Activated T-helper 2 cell treated with anti-CD3 and anti-CD28 coated beads, Interferon-gamma antibody, Interleukin-2, Interleukin-4, amounts not matched to agents 10 μg/mL and 5 μg/mL and 100 μg/mL, durations not matched to agents 14 hours and 24 hours and 36 hours (primary cell): ENCODE measurements around the gene FAM120B. TPM values are rescaled to one million over a fixed set of nuclear protein-coding genes. Genes with fewer than 3 reads are reported as not detected.

ENCODE experiments used
- DNase-seq: peaks from one replicate; pipeline ENCODE4 v3.0.0; 2021; ENCODE audit warnings: low spot score
- H3K27ac Mint-ChIP-seq: one replicate; pipeline ENCODE4 v1.8.0; 2021; ENCODE audit warnings: mixed read lengths
- H3K27me3 Mint-ChIP-seq: one replicate; pipeline ENCODE4 v1.8.0; 2021; ENCODE audit warnings: low read depth, mixed read lengths
- H3K36me3 Mint-ChIP-seq: one replicate; pipeline ENCODE4 v1.8.0; 2021; ENCODE audit warnings: low read depth, mixed read lengths
- H3K4me1 Mint-ChIP-seq: one replicate; pipeline ENCODE4 v1.8.0; 2021; ENCODE audit warnings: low read depth, mixed read lengths
- H3K4me3 Mint-ChIP-seq: one replicate; pipeline ENCODE4 v1.8.0; 2021; ENCODE audit warnings: low read depth, mild to moderate bottlenecking, moderate library complexity, mixed read lengths
- H3K9me3 Mint-ChIP-seq: one replicate; pipeline ENCODE4 v1.8.0; 2021; ENCODE audit warnings: mixed read lengths
- intact Hi-C: fragments of 100-400 bp; cut with micrococcal nuclease; formaldehyde crosslinking; loops from one replicate; pipeline ENCODE4 v1.15.1; 2023
- total RNA-seq: library from RNA; stranded (reverse); gene quantifications from 2 replicates; pipeline ENCODE4 v1.2.3, GENCODE V29; 2022

Gene FAM120B
- total RNA-seq, 1 donor from 2014 or later: 21.8 TPM

DNA sequence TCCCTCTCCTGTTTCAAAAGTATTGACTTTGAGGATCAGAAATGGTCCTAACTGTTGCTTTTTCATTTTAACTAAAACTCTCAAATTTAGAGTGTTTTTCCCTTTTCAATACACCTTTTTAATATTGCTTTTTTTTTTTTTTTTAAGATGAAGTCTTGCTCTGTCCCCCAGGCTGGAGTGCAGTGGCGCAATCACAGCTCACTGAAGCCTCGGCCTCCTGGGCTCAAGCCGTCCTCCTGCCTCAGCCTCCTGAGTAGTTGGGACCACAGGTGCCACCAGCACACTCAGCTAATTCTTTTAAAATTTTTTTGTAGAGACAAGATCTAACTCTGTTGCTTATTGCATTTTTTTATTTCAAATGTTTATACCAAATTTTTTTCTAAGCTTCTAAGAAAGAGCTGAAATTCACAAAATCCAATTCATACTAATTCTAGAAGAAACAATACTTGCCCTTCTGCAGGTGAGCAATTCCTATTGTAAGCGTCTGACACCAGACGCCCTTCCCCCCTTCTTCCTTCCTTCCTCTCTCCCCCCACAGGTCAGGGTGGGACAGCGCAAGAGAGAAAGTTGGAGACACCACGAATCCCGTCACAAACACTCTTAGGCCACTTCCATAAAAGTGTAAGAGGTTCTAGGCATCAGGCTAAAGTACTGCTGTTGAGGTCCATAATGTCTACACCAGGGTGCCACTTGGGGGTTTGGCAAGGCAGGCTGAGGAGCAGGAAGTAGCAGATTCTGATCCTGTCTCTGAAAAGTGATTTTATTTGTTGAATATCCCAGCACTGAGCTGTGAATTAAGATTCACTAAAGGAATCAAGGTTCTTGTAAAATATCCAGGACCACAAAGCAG lies 28.4 kb upstream of the FAM120B start:
- Mint-ChIP-seq H3K27me3 (peaks cover 49% of the 10 kb centered on the region), H3K9me3 (no peaks in the 10 kb centered on the region), H3K27ac (no peak overlapping the region), H3K4me3 (no peak overlapping the region), H3K4me1 (peaks cover 7% of the 10 kb centered on the region), H3K36me3 (no peaks in the 10 kb centered on the region)
- intact Hi-C loops: no loop called here
- no peak for DNase-seq

DNA sequence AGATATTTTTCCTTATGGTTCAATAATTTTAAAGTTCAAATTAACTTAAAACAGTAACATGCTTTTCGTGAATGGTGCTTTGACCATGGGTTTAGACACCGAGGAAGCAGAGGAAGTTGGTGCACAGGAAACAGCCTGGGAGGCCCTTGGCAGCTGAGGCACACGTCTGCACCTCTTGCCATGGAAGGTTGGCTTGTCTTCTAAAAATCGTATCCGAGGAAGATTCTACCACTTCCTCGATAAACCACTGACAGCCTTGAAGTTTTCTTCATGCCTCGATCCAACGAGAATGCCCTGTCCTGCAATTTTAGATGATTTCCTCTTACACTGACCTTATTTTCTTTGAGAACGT lies 27.8 kb upstream of the FAM120B start:
- Mint-ChIP-seq H3K9me3 (no peaks in the 10 kb centered on the region), H3K27ac (no peak overlapping the region), H3K4me3 (no peak overlapping the region), H3K27me3 (peaks cover 45% of the 10 kb centered on the region), H3K4me1 (peaks cover 7% of the 10 kb centered on the region), H3K36me3 (no peaks in the 10 kb centered on the region)
- DNase-seq: no peak
- intact Hi-C loops: no loop called here

DNA sequence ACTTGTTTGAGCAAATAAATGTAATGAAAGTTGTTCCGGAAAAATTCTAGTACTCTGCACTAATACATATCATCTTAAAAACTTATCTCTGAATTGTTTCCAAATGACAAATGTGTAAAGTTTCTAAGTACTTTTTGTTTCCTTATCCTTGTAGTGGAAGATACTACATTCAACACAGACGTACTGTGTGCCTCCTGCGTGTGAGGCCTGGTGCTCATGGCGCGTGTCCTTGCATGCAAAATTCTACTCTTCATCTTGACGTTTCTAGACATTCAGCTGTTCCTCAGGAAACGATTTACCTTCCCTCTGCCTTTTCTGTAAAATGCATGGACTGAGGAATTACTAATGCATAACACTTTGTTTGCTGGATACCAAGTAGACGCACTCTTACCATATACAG lies 27.1 kb upstream of the FAM120B start:
- intact Hi-C loops: no loop called here

DNA sequence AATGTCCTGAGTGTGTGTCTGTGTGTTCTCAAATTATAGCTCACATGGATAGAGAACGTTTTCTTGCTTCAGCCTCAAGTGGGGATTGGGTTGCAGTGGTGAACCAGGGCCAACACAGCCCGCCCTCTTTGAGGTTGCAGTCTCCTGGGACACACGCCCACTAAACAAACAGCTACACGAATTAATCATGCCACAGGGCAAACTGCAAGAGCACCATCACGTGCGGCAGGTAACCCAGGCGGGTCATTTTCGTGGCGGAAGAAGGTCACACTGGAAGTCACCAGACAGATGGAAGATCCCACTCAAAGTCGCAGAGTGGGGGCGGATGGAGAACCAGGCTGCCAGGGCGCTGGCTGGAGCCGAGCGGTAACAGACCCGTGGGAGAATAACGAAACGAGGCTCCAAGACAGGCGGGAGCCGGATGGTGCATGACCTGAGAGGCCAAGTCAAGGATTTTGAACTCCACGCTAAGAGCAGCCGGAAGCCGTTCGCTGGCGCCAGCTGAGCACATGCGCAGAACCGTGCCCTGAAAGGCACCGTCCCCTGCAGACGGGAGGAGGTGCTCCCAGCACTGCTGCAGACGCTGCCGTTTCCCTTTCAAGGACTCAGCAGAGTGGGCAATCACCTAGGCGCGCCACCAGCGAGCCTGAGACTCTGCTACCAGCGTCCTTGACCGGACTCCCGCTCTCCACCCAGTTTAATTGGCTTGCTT lies 26.4 kb upstream of the FAM120B start:
- Mint-ChIP-seq H3K27ac (no peak overlapping the region), H3K36me3 (no peaks in the 10 kb centered on the region), H3K9me3 (no peaks in the 10 kb centered on the region), H3K4me3 (no peak overlapping the region), H3K4me1 (peaks cover 7% of the 10 kb centered on the region), H3K27me3 (peaks cover 39% of the 10 kb centered on the region)
- intact Hi-C loops: no loop called here
- no peak for DNase-seq

More for the DNA sequence above, 27.1 kb upstream of the FAM120B start:
- DNase-seq: no peak
- peaks cover 7% of the 10 kb centered on the region for H3K4me1 Mint-ChIP-seq
- no peaks in the 10 kb centered on the region for H3K9me3 Mint-ChIP-seq
- peaks cover 38% of the 10 kb centered on the region for H3K27me3 Mint-ChIP-seq
- no peak overlapping the region for H3K4me3 Mint-ChIP-seq
- H3K36me3 Mint-ChIP-seq: no peaks in the 10 kb centered on the region
- no peak overlapping the region for H3K27ac Mint-ChIP-seq

DNA sequence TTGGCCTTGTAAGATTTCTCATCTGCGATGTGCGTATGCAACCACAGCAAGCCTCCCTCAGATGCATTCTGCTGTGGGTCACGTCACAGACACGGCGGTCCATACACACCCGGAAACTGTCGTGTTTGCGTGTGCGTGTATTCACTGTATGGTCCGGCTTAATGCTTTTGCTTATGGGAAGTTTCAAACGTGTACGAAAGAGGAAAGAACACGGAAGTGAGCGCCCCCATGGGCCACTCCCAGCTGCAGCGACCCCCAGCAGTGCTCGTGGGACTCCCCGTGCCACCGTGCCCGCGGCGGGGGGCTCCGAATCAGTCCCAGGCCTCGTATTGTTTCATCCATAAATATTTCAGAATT lies 25.9 kb upstream of the FAM120B start:
- Mint-ChIP-seq H3K4me1 (peaks cover 7% of the 10 kb centered on the region), H3K36me3 (no peaks in the 10 kb centered on the region), H3K9me3 (no peaks in the 10 kb centered on the region), H3K4me3 (no peak overlapping the region), H3K27ac (no peak overlapping the region), H3K27me3 (peaks cover 38% of the 10 kb centered on the region)
- intact Hi-C loops: no loop called here
- DNase-seq: no peak

DNA sequence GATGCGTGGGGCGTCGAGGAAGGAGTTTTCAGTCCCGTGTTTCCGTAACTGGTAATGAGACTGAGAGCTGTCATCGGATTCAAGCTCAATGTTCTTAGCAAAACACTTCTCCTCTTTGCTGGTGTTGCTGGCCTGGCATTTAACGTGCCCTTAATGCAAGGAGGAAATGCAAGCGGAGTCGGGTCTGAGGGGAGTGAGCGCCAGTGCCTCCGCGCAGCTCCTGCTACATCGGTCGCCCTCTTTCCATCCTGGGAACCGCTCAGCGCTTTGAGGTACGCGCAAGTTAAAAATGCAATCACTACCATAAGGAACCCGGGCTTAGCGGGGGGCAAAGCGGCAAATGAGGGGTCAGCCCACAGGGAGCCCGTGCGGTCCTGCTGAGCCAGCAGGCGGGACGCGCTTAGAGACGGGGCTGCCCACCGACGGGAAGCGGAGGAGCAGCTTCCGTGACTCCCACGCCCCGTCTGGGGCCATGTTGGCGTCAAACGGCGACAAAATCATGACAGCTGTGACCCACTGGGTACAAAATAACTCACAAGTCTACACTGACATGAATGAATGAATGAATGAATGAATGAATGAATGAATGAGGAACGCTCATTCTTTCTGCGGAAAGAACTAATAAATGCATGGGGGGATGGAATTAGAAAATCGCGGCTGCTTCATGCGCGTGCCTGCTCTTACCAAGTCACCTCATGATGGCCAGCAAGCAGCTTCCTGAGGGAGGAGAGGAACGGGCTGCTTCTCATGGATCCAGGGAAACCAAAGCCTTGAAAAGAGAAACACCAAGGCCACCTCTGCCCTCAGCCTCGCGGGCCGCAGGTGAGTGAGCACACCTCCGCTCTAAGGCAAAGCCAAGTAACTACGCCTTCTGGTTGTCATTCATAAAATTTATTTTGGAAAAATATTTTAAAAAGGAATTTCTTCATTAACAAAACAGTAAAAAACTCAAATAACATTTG lies 24.9 kb upstream of the FAM120B start:
- H3K4me3 Mint-ChIP-seq: no peak overlapping the region

DNA sequence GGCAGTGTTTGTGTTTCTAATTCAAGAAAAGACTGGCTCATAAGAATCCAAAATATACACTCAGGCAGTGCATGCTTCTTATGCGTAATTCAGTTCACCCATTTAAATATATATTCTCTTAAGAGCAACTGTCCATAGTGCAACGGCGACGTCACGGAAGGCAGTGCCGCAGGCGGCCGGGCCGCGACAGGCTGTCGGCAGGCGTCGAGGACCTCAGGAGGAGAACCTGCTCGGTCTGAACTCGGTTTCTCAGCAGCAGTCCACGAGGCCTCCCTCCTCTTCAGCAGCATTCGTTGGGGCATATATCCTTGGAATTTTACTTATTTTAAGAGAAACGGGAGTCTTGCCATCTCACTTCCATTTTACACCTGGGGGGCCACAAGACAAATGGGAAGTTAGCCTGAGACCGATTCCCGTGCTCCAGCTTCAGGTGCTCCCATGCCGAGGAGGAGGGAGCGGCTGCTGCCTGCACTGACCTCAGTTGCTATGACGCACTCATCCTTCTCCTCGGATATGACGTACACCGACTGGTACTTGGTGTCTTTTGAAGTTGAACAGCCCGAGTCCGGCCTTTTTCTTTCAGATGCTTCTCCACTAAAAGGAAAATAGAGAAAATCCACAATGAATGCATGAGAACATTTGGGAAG lies 23.9 kb upstream of the FAM120B start:
- intact Hi-C loops: no loop called here
- DNase-seq: no peak
- peaks cover 7% of the 10 kb centered on the region for H3K4me1 Mint-ChIP-seq
- no peak overlapping the region for H3K4me3 Mint-ChIP-seq
- H3K36me3 Mint-ChIP-seq: no peaks in the 10 kb centered on the region
- peaks cover 40% of the 10 kb centered on the region for H3K27me3 Mint-ChIP-seq
- H3K9me3 Mint-ChIP-seq: no peaks in the 10 kb centered on the region
- no peak overlapping the region for H3K27ac Mint-ChIP-seq

More for the DNA sequence above, 24.9 kb upstream of the FAM120B start:
- intact Hi-C loops: no loop called here
- Mint-ChIP-seq H3K27ac (no peak overlapping the region), H3K9me3 (no peaks in the 10 kb centered on the region), H3K4me1 (peaks cover 7% of the 10 kb centered on the region), H3K36me3 (no peaks in the 10 kb centered on the region), H3K27me3 (peaks cover 40% of the 10 kb centered on the region)
- no peak for DNase-seq

DNA sequence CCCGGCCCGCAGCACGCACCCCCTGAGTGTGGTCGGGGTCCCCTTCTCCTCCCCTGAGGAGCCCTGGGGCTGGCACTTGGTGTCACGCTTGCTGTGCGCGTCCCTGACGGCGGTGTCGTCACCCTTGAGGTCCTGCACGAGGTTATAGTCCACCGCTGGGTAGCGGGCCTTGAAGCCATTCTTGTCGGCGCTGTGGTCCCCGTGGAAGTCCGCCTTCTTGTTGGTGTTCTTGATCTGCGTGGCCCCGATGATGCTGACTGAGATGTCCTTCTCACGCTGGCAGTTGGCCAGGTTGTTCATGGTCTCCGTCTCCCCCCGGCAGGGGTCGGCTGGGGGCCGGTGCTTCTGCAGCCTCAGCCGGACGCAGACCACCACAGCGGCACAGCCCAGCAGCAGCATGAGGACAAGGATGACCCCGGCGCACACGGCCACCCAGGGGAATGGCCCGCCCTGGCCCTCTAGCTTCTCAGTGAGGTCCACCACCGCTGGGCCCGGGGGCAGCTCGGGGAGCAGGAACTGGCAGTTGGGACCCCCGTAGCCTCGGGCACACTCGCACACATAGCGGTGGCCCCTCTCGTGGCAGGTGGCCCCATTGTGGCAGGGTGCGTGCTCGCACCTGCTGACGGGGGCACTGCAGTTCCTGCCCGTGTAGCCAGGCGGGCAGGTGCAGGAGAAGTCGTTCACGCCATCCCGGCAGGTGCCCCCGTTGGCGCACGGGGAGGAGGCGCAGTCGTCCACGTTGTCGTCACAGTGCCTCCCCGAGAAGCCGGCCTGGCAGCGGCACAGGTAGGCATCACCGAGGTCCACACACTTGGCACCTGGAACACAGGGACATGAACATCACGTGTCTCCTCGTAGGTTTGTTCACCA lies 23.1 kb upstream of the FAM120B start:
- H3K9me3 Mint-ChIP-seq: no peaks in the 10 kb centered on the region
- H3K27me3 Mint-ChIP-seq: peaks cover 48% of the 10 kb centered on the region
- no peak overlapping the region for H3K27ac Mint-ChIP-seq
- H3K4me1 Mint-ChIP-seq: peaks cover 4% of the 10 kb centered on the region
- intact Hi-C loops: no loop called here
- no peaks in the 10 kb centered on the region for H3K36me3 Mint-ChIP-seq
- no peak overlapping the region for H3K4me3 Mint-ChIP-seq
- DNase-seq: no peak

DNA sequence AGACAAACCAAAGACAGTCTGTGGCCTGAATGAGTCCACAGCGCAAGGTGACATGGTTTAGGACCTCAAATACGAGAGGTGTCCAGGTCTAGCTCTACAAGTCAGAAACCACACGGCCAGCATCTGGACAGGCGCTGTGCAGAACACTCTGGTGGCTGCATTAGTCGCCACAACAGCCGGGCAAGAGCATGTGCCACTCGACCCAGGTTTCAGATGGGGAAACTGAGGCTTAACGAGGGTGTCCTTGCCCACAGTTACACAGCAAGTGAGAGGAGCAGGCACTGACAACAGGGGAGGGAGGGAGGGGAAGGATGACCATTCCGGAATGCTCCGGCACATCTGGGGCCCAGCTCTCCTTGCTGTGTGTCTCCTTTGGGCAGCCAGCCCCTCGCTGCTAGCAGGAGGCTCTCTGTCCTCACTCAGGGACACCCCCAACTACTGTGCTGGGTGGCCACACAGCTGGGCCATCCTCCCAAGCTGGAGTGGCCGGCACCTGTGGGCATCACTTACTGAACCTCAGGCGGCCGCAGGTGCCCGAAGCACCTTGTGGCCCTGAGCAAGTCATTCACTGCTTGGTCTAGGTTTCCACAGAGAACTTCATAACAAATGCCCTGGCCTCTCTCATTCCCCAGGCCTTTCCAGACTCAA lies 22.3 kb upstream of the FAM120B start:
- Mint-ChIP-seq H3K4me3 (no peak overlapping the region), H3K27me3 (peaks cover 50% of the 10 kb centered on the region), H3K36me3 (no peaks in the 10 kb centered on the region), H3K9me3 (no peaks in the 10 kb centered on the region), H3K4me1 (peaks cover 6% of the 10 kb centered on the region), H3K27ac (no peak overlapping the region)
- intact Hi-C loops: no loop called here
- DNase-seq: no peak

DNA sequence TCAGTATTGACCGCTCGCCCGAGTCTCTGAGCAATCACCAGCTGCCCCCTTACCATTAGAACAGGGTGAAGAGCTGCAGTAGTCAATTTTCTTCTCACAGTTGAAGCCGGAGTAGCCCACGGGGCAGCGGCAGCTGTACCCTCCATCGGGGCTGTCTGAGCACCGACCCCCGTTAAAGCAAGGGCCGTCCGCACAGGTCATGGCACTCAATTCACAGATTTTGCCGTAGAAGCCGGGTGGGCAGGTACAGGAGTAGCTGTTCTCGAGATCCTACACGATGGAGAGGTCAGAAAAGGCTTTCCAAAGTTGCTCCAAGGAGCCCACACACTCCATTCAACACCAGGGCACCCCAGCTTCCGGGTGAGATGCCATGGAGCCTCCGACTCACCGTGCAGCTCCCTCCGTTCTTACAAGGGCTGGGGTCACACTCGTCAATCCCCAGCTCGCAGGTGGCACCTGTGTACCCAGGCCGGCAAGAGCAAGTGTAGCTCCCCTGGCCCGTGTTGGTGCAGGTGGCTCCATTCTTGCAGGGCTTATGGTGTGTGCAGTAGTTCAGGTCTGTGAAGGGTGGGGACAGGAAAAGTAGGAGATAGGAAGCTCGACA lies 21.6 kb upstream of the FAM120B start:
- DNase-seq: no peak
- Mint-ChIP-seq H3K36me3 (no peaks in the 10 kb centered on the region), H3K9me3 (no peaks in the 10 kb centered on the region), H3K4me1 (peaks cover 6% of the 10 kb centered on the region), H3K4me3 (no peak overlapping the region), H3K27ac (no peak overlapping the region), H3K27me3 (peaks cover 45% of the 10 kb centered on the region)
- intact Hi-C loops: no loop called here

DNA sequence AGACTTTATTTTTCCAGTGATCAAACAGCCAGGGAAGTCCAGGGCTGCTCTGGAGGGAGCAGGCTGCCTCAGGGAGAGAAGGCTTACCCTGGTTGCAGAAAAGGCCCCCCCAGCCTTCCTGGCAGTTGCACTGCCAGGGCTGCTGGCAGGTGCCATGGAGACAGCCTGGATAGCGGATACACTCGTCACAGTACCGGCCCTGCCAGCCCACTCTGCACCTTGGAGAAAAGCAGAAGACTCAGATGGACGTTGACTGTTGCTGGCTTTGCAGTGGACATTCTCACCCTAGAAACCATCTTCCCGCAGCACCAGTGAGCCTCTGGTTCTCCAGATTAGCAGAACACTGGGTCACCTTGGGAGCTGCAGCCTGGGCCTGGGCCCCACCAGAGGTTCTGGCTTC lies 21.1 kb upstream of the FAM120B start:
- H3K4me3 Mint-ChIP-seq: no peak overlapping the region
- H3K36me3 Mint-ChIP-seq: no peaks in the 10 kb centered on the region
- DNase-seq: no peak
- intact Hi-C loops: no loop called here
- H3K9me3 Mint-ChIP-seq: no peaks in the 10 kb centered on the region
- no peak overlapping the region for H3K27ac Mint-ChIP-seq
- peaks cover 48% of the 10 kb centered on the region for H3K27me3 Mint-ChIP-seq
- peaks cover 11% of the 10 kb centered on the region for H3K4me1 Mint-ChIP-seq
